ENCODE data around the gene ZNF439.
"Not testable (repeated sequence)": the region's sequence is repeated elsewhere in the genome, so short reads cannot be mapped to it uniquely, and the experiment has no call there.

Gene ZNF439

GRCh38 chr19:11848594-11849469 is at the start of gene ZNF439:
TSS of gene ZNF439 (plus strand) at chr19:11848726. CDS start at chr19:11848868, 142 bp downstream.
- DNase-seq (ENCODE audit: low spot score) = peak; percentile 88

GRCh38 chr19:11806354-11807098 is 42.0 kb upstream of the ZNF439 start:
- DNase-seq (ENCODE audit: low spot score) = no peak

GRCh38 chr19:11807099-11807380 is 41.5 kb upstream of the ZNF439 start:
- no peak for DNase-seq (ENCODE audit: low spot score)

GRCh38 chr19:11813703-11814028 is 34.9 kb upstream of the ZNF439 start:
- DNase-seq (ENCODE audit: low spot score) = peak; percentile 26

GRCh38 chr19:11814029-11814699 is 34.4 kb upstream of the ZNF439 start, which contains the start of gene ZNF440:
TSS of gene ZNF440 (plus strand) at chr19:11814273. CDS start at chr19:11814448, 175 bp downstream.
- DNase-seq (ENCODE audit: low spot score) = peak; percentile 98

- DNase-seq (ENCODE audit: low spot score) = no peak
Observed at GRCh38 chr19:11814700-11815035, 33.9 kb upstream of the ZNF439 start.

- no peak for DNase-seq (ENCODE audit: low spot score)
Observed at GRCh38 chr19:11821474-11822109, 26.9 kb upstream of the ZNF439 start.

- DNase-seq (ENCODE audit: low spot score) = not testable (repeated sequence)
Observed at GRCh38 chr19:11828957-11829876, 19.3 kb upstream of the ZNF439 start.

- no peak for DNase-seq (ENCODE audit: low spot score)
Observed at GRCh38 chr19:11832253-11832912, 16.1 kb upstream of the ZNF439 start.

GRCh38 chr19:11833541-11833940 is 15.0 kb upstream of the ZNF439 start:
- no peak for DNase-seq (ENCODE audit: low spot score)

GRCh38 chr19:11835626-11836066 is 12.9 kb upstream of the ZNF439 start:
- not testable (repeated sequence) for DNase-seq (ENCODE audit: low spot score)

- DNase-seq (ENCODE audit: low spot score) = no peak
Observed at GRCh38 chr19:11843722-11844121, 4.8 kb upstream of the ZNF439 start.

GRCh38 chr19:11847615-11848014 is 911 bp upstream of the ZNF439 start:
- DNase-seq (ENCODE audit: low spot score) = not testable (repeated sequence)

GRCh38 chr19:11848200-11848593 is 329 bp upstream of the ZNF439 start:
- DNase-seq (ENCODE audit: low spot score) = no peak

- DNase-seq (ENCODE audit: low spot score) = not testable (repeated sequence)
Observed at GRCh38 chr19:11850289-11850688, 1.8 kb downstream of the ZNF439 start.

- DNase-seq (ENCODE audit: low spot score) = no peak
Observed at GRCh38 chr19:11853358-11853757, 4.8 kb downstream of the ZNF439 start.

GRCh38 chr19:11856596-11857250 is 8.2 kb downstream of the ZNF439 start:
- no peak for DNase-seq (ENCODE audit: low spot score)

- DNase-seq (ENCODE audit: low spot score) = no peak
Observed at GRCh38 chr19:11860721-11861120, 12.2 kb downstream of the ZNF439 start.

- DNase-seq (ENCODE audit: low spot score) = no peak
Observed at GRCh38 chr19:11861301-11861700, 12.8 kb downstream of the ZNF439 start.

- not testable (repeated sequence) for DNase-seq (ENCODE audit: low spot score)
Observed at GRCh38 chr19:11867766-11868165, 19.2 kb downstream of the ZNF439 start.

Data from hepatic stellate cell (primary cell).